ENCODE data around the gene ATP13A1.

DNA sequence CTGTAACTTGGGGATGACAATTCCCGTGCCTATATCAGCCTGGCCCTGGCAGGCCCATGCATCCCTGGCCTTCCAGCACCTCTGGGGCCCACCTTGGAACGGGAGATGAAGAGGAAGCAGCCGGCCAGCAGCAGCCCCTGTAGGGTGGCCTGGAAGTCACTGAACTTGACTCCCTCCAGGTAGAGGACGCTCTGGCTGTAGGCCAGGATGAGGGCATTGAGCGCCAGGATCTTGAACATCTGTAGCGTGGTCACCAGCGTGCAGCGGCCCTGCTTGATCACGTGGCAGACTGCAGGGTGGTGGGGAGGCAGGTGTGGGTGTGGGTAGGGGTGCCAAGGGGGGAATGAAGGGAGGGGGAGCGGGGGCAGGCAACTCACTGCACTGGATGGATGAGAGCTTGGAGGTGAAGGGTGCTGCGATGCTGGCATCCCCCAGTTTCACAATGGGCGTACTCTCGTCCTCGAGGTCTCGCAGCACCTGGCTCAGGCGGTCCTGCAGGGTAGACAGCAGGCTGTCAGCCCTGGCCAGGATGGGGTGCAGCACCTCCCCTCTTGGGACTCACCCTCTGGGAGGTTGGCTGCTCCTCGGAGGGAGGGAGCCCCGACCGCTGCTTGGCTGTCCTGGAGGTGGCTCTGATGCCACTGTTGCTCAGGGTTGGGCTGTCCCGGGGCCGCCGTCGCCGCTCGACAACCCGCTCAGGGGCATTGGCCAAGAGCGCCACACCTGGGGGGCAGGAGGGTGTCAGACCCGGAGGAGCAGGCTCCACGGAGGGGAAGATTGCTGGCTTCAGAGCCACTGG is 16.2 kb downstream of the ATP13A1 start:
- TF ChIP-seq POLR2A (IDR thresholded peaks at IDR 0.05) (no peak), POLR2AphosphoS5 (IDR thresholded peaks at IDR 0.05) (no peak)
